RWPE2 (cell line): Measurements from ENCODE around the gene TRIP6.
A peak's percentile ranks its signal among the peaks of the same experiment; 100 is the strongest.

ENCODE experiments used
- ATAC-seq: fragments of 200-7000 bp; cut with Tn5 transposase; 3 replicates; pipeline ENCODE4 v1.9.1; 2021; ENCODE audit warnings: low read depth
- DNase-seq: peaks from one replicate; pipeline ENCODE4 v3.0.0-alpha.2; 2020; ENCODE audit warnings: low spot score
- H3K27ac ChIP-seq: fragments of 450-650 bp; 2 replicates; pipeline ENCODE4 v1.5.1; 2017; ENCODE audit warnings: mild to moderate bottlenecking; ENCODE audit not compliant: poor library complexity, severe bottlenecking
- H3K27me3 ChIP-seq: fragments of 250-450 bp; sonication (Bioruptor Pico); 2 replicates; pipeline ENCODE4 v1.5.1; 2021; ENCODE audit warnings: mild to moderate bottlenecking, moderate library complexity; ENCODE audit not compliant: insufficient read depth, poor library complexity, severe bottlenecking
- H3K36me3 ChIP-seq: fragments of 250-450 bp; sonication (Bioruptor Pico); 2 replicates; pipeline ENCODE4 v1.5.1; 2020; ENCODE audit warnings: low read depth, mild to moderate bottlenecking, moderate library complexity
- H3K4me1 ChIP-seq: fragments of 250-450 bp; sonication (Bioruptor Pico); 2 replicates; pipeline ENCODE4 v1.5.1; 2021; ENCODE audit warnings: mild to moderate bottlenecking, moderate library complexity; ENCODE audit not compliant: insufficient read depth, poor library complexity, severe bottlenecking
- H3K4me3 ChIP-seq: fragments of 250-450 bp; sonication (Bioruptor Pico); 2 replicates; pipeline ENCODE4 v1.5.1; 2021; ENCODE audit warnings: mild to moderate bottlenecking, moderate library complexity; ENCODE audit not compliant: severe bottlenecking
- H3K9me3 ChIP-seq: fragments of 250-450 bp; sonication (Bioruptor Pico); 2 replicates; pipeline ENCODE4 v1.5.1; 2021; ENCODE audit warnings: mild to moderate bottlenecking, moderate library complexity; ENCODE audit not compliant: severe bottlenecking
- TF ChIP-seq, protein P1 (sequence below): fragments of 450-650 bp; IDR thresholded peaks from one replicate; pipeline ENCODE4 v1.5.1; 2017; ENCODE audit warnings: mild to moderate bottlenecking, moderate library complexity; ENCODE audit not compliant: poor library complexity, severe bottlenecking

Gene TRIP6

DNA sequence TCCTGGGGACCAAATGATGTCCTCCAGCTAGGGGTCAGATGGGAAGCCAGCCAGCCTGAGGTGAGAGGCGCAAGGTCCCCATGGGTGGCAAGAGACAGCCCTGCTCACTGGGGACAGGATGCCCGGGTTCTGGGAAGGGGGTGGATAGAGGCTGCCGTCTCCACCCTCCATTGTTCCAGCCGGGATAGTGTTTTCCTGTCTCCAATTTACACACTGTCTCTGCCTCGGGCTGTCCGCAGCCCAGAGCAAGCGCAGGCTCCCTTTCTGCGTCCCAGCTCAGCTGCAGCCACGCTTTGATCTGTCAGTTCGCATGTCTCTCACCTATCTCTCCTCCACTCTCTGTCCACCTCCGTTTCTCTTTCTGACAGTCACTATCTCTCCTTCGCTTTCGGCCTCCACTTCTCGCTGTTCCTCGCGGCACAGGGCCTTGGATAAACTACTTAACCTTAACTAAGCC is 41.9 kb upstream of the TRIP6 start:
- Histone ChIP-seq H3K4me3 (peak overlapping the region; percentile 97), H3K27ac (peak overlapping the region; percentile 80), H3K27me3 (no peaks in the 10 kb centered on the region), H3K36me3 (peaks cover 48% of the 10 kb centered on the region), H3K4me1 (no peaks in the 10 kb centered on the region), H3K9me3 (no peaks in the 10 kb centered on the region)
- no peak for DNase-seq
- ATAC-seq, result peak; percentile 47
- TF ChIP-seq, protein P1, sequence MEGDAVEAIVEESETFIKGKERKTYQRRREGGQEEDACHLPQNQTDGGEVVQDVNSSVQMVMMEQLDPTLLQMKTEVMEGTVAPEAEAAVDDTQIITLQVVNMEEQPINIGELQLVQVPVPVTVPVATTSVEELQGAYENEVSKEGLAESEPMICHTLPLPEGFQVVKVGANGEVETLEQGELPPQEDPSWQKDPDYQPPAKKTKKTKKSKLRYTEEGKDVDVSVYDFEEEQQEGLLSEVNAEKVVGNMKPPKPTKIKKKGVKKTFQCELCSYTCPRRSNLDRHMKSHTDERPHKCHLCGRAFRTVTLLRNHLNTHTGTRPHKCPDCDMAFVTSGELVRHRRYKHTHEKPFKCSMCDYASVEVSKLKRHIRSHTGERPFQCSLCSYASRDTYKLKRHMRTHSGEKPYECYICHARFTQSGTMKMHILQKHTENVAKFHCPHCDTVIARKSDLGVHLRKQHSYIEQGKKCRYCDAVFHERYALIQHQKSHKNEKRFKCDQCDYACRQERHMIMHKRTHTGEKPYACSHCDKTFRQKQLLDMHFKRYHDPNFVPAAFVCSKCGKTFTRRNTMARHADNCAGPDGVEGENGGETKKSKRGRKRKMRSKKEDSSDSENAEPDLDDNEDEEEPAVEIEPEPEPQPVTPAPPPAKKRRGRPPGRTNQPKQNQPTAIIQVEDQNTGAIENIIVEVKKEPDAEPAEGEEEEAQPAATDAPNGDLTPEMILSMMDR, result no peak

DNA sequence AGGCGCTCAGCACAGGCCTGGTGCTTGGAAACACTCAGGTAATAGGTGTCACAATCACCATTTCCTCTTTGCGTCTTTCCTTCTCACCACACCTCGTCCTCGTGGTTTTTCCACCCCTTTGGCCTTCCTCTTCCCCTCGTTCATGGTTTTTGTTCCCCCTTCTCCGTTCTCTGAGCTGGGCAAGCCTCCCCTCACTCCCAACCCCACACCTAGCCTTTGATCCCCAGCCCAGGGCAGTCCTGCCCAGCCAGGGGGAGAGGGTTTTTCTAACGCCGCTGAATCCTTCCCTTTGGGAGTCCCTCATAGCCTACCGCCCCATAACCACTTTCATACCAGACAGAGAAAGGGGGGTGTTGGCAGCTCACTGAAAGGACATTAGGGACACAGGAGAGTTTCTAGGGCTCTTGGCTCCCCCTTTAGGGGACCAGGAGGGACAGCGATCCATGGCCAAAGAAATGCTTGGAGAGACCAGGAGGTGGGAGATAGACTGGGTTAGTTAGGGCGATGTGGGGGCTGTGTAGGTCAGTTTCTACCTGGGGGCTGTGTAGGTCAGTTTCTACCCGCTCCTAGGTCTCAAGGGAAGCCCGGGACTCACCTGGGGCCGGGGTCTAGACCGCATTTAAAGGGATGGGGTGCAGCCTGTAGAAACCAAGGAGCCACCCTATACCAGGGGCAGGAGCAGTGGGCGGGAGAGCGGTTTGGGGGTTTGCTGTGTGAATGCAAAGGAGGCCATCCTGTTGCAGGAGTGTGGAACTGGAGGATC is 41.3 kb upstream of the TRIP6 start:
- Histone ChIP-seq H3K4me3 (peak overlapping the region; percentile 97), H3K4me1 (no peaks in the 10 kb centered on the region), H3K27me3 (no peaks in the 10 kb centered on the region), H3K27ac (peak overlapping the region; percentile 80), H3K9me3 (no peaks in the 10 kb centered on the region), H3K36me3 (peaks cover 41% of the 10 kb centered on the region)
- ATAC-seq (peak; percentile 17; the same call in 1 of the 3 replicates), DNase-seq (no peak)
- TF ChIP-seq, protein P1, result peak; percentile 34

DNA sequence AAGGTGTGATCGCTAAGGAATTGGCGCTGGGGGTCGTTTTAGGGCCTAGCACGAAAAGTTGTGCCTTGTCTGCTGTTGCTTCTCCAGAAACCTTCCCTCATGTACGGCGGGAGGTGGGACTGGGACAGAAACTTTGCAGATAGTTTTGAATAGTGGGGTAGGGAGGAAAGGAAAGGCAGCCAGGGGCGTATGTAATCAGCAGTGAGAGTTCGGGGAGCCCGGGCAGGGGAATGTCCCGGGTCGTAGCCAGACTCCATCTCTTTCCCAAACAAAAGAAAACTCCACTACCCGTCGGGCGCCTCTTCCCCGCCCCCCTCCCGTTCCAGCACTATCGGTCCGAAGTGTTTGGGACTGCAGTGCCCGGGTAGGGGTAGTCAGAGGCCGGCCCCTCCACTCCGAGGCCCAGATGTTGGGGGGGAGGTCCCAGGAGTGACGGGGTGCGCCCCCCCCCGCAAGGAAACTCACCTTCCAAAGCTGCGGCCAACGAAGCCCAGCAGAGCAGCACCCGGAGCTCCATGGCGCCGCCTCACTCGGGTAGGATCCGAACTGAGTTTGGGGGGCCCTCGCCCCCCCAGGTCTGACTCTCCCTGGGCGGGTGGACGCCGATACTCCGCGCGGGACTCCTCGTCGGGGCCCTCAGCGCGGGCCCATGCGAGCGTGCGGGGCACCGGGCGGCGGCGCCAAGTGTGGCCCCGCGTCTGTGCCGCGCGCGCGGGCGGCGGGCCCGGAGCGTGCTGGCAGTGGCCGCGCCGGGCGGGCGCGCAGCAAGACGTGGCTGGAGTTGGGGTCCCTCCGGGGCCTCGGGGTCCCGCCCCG is 40.5 kb upstream of the TRIP6 start:
- ATAC-seq, result peak; percentile 3; the same call in 2 of the 3 replicates
- Histone ChIP-seq H3K4me3 (peak overlapping the region; percentile 97), H3K9me3 (no peaks in the 10 kb centered on the region), H3K4me1 (no peaks in the 10 kb centered on the region), H3K27me3 (no peaks in the 10 kb centered on the region), H3K27ac (peak overlapping the region; percentile 80), H3K36me3 (peaks cover 33% of the 10 kb centered on the region)
- no peak for DNase-seq
- TF ChIP-seq, protein P1, result no peak

DNA sequence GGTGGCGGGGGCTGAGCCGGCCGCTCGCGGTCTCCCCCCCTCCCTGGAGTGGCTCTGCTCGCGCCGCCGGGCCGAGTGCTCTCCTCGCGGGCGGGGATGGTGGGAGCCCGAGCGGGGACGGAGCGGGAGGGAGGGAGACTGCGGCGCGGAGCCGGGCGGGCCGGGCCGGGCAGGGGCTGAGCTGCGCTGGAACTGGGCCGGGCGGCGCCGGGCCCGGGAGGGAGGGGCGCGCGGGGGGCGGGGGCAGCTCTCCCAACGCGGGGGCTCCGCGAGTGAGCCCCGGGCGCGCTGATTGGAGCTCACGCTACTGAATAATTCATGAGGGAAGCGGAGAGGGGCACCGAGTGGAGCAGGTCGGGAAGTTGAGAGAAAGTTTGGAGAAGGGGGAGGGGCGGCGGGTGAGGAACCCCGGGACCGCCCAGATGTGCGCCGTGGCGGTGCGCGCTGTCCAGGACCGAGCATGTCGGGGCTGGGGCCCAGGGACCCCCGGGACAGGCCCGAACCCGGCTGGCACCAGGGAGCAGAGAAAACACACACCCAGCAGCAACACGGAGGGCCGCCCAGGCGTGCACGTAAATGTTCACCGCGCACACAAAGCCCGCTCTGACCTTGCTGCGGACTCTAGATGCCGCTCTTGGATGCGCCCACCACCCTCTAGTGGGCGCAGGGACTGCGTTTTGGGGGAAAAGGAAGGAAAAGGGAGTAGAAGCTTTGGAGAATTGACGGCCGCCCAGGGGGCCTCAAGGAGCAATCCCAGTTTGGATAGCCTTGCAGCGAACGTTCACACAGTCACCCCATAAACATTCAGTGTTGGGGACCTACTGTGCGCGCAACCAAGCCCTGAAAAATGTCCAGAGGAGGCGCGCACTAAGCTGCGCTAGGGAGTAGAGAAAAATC is 39.6 kb upstream of the TRIP6 start, which contains the start of gene EPHB4:
EPHB4 (minus strand) TSS at position 194 of the 897 bp plus-strand sequence. CDS start 493 bp downstream, outside the sequence.
- Histone ChIP-seq H3K9me3 (no peaks in the 10 kb centered on the region), H3K4me3 (peak within 1 kb of the TSS; percentile 97), H3K4me1 (no peaks in the 10 kb centered on the region), H3K36me3 (peaks cover 25% of the 10 kb centered on the region), H3K27ac (peak within 1 kb of the TSS; percentile 80), H3K27me3 (no peaks in the 10 kb centered on the region)
- peak; percentile 87 for DNase-seq
- TF ChIP-seq, protein P1, result peak; percentile 67
- peak; percentile 74 for ATAC-seq
